HCT116 (cell line): ENCODE measurements around the gene CNTFR. TPM values are rescaled to one million over a fixed set of nuclear protein-coding genes. Genes with fewer than 3 reads are reported as not detected.

ENCODE experiments used
- ATAC-seq: fragments of 200-7000 bp; cut with Tn5 transposase; 2 replicates; pipeline ENCODE4 v1.9.1; 2020; ENCODE audit warnings: mild to moderate bottlenecking, moderate library complexity
- BruUV-seq: library from RNA; stranded (reverse); fragments of 400-500 nt; replicated peaks from 2 replicates; lab custom pipeline; 2021; lab: Mats Ljungman, UMichigan
- CTCF ChIA-PET: fragments of 300-600 bp; sonication (Branson Sonifier 250); formaldehyde crosslinking; loops from one replicate; lab custom pipeline; 2021; ENCODE audit warnings: antibody characterized with exemption; lab: Charles Lee
- POLR2A ChIA-PET: fragments of 300-600, 350-600 bp; sonication (Branson Sonifier 250); formaldehyde crosslinking; loops from one replicate; lab custom pipeline; 2021; ENCODE audit warnings: antibody characterized with exemption; lab: Charles Lee
- RAD21 ChIA-PET, 2 experiments: fragments of 300-600 bp; sonication (Branson Sonifier 250); formaldehyde crosslinking; loops; one replicate each; lab custom pipeline; 2023; ENCODE audit warnings: low total read pairs in 2 of 2; ENCODE audit not compliant: uncharacterized antibody in 2 of 2, unreplicated experiment in 2 of 2, low non-redundant PET in 1 of 2; lab: Charles Lee
- DNase-seq: peaks from one replicate; pipeline ENCODE4 v3.0.0-alpha.2; 2010; ENCODE audit warnings: low read depth, low spot score
- H2AFZ ChIP-seq: fragments of 200-600 bp; shearing (Covaris generic), sonication (generic); 2 replicates; pipeline ENCODE4 v1.6.1; 2017; ENCODE audit warnings: low read depth, mixed run types, mixed read lengths, antibody characterized with exemption, low read length; ENCODE audit not compliant: poor library complexity, severe bottlenecking
- H3K27ac ChIP-seq: 2 replicates; pipeline ENCODE4 v1.5.1; 2012; ENCODE audit warnings: low read depth, low read length
- H3K27me3 ChIP-seq: fragments of 200-600 bp; sonication (generic); 2 replicates; pipeline ENCODE4 v1.6.1; 2016; ENCODE audit warnings: mixed run types, low read length, mixed read lengths; ENCODE audit not compliant: insufficient read depth
- H3K36me3 ChIP-seq, 2 experiments: fragments of 200-500 bp in 1 of 2; fragments of 200-600 bp in 1 of 2; sonication (Bioruptor generic) in 1 of 2; sonication (generic) in 1 of 2; 2 replicates each; pipeline versions ENCODE4 v1.5.1 to v1.6.1; 2014 to 2016; ENCODE audit warnings: low read length in 2 of 2, inconsistent platforms in 1 of 2, mixed read lengths in 1 of 2, mixed run types in 1 of 2; ENCODE audit not compliant: insufficient read depth in 2 of 2, control insufficient read depth in 1 of 2
- H3K4me1 ChIP-seq, 2 experiments: fragments of 200-600 bp in 1 of 2; sonication (generic) in 1 of 2; 2 replicates each; pipeline versions ENCODE4 v1.5.1 to v1.6.1; 2012 to 2017; ENCODE audit warnings: low read length in 2 of 2, inconsistent platforms in 1 of 2, mild to moderate bottlenecking in 1 of 2, mixed read lengths in 1 of 2, mixed run types in 1 of 2, moderate library complexity in 1 of 2; ENCODE audit not compliant: insufficient read depth in 2 of 2, control insufficient read depth in 1 of 2
- H3K4me2 ChIP-seq: fragments of 200-600 bp; sonication (generic); 2 replicates; pipeline ENCODE4 v1.6.1; 2017; ENCODE audit warnings: mixed run types, low read length, mixed read lengths
- H3K4me3 ChIP-seq, 2 experiments: fragments of 200-600 bp in 1 of 2; sonication (generic) in 1 of 2; replicated peaks in 1 of 2; 2 replicates each; pipeline ENCODE4 v1.5.1; 2011 to 2016; ENCODE audit warnings: low read length in 2 of 2, control low read depth in 1 of 2, low read depth in 1 of 2, mild to moderate bottlenecking in 1 of 2, mixed read lengths in 1 of 2, mixed run types in 1 of 2
- H3K79me2 ChIP-seq: fragments of 200-600 bp; sonication (generic); 2 replicates; pipeline ENCODE4 v1.6.1; 2017; ENCODE audit warnings: mild to moderate bottlenecking, mixed run types, low read length, moderate library complexity, mixed read lengths; ENCODE audit not compliant: insufficient read depth
- H3K9ac ChIP-seq: fragments of 200-600 bp; sonication (generic); 2 replicates; pipeline ENCODE4 v1.6.1; 2016; ENCODE audit warnings: low read length, mixed read lengths
- H3K9me2 ChIP-seq: fragments of 200-600 bp; sonication (generic), shearing (Covaris generic); 2 replicates; pipeline ENCODE4 v1.6.1; 2017; ENCODE audit warnings: mixed run types, mild to moderate bottlenecking, moderate library complexity; ENCODE audit not compliant: insufficient read depth
- H3K9me3 ChIP-seq, 2 experiments: fragments of 200-500 bp in 1 of 2; fragments of 200-600 bp in 1 of 2; sonication (Bioruptor generic) in 1 of 2; sonication (generic) in 1 of 2; 2 replicates each; pipeline ENCODE4 v1.6.1; 2014 to 2017; ENCODE audit warnings: low read length in 2 of 2, mixed read lengths in 2 of 2, inconsistent platforms in 1 of 2, low read depth in 1 of 2, mild to moderate bottlenecking in 1 of 2, mixed run types in 1 of 2, moderate library complexity in 1 of 2; ENCODE audit not compliant: control insufficient read depth in 1 of 2, insufficient read depth in 1 of 2
- H4K20me1 ChIP-seq: fragments of 200-600 bp; sonication (generic), shearing (Covaris generic); 2 replicates; pipeline ENCODE4 v1.6.1; 2017; ENCODE audit warnings: mixed run types, mild to moderate bottlenecking, moderate library complexity; ENCODE audit not compliant: insufficient read depth
- CEBPB ChIP-seq: IDR thresholded peaks from 2 replicates; pipeline ENCODE4 v1.6.1; 2012; ENCODE audit warnings: low read depth
- EZH2 ChIP-seq: fragments of 200-600 bp; sonication (generic); IDR thresholded peaks from 2 replicates; pipeline ENCODE4 v1.6.1; 2017; ENCODE audit warnings: antibody characterized with exemption, mixed run types
- EZH2phosphoT487 ChIP-seq: fragments of 200-600 bp; IDR thresholded peaks from 2 replicates; pipeline ENCODE4 v1.6.1; 2018; ENCODE audit warnings: antibody characterized with exemption, borderline replicate concordance
- FOSL1 ChIP-seq: IDR thresholded peaks from 2 replicates; pipeline ENCODE4 v1.6.1; 2012; ENCODE audit warnings: low read depth
- JUND ChIP-seq: IDR thresholded peaks from 2 replicates; pipeline ENCODE4 v1.6.1; 2012
- SIN3A ChIP-seq: IDR thresholded peaks from 2 replicates; pipeline ENCODE4 v1.6.1; 2012; ENCODE audit warnings: low read depth
- YY1 ChIP-seq: IDR thresholded peaks from 2 replicates; pipeline ENCODE4 v1.6.1; 2011; ENCODE audit warnings: low read length, low read depth, moderate library complexity, mild to moderate bottlenecking; ENCODE audit not compliant: insufficient replicate concordance; ENCODE audit errors: extremely low read depth
- ZNF274 ChIP-seq: fragments of 200-500 bp; sonication (Bioruptor generic); IDR thresholded peaks from 2 replicates; pipeline ENCODE4 v1.6.1; 2014; ENCODE audit warnings: mild to moderate bottlenecking, low read depth, low read length, inconsistent platforms
- intact Hi-C: fragments of 100-400 bp; cut with micrococcal nuclease; formaldehyde crosslinking; loops from 2 replicates; pipeline ENCODE4 v1.10.0; 2022
- total RNA-seq: library from RNA; stranded (reverse); gene quantifications from one replicate; pipeline ENCODE4 v1.2.1, GENCODE V29; 2021; ENCODE audit not compliant: unreplicated experiment
- TF ChIP-seq, protein P1 (sequence below), 3 experiments: fragments of 200-600 bp in 1 of 3; sonication (generic) in 1 of 3; IDR thresholded peaks in 2 of 3; conservative IDR thresholded peaks in 1 of 3; 2 replicates each; pipeline ENCODE4 v1.5.1; 2012 to 2017; ENCODE audit warnings: low read depth in 2 of 3, low read length in 2 of 3, antibody characterized with exemption in 1 of 3, borderline replicate concordance in 1 of 3, control low read depth in 1 of 3, mild to moderate bottlenecking in 1 of 3, mixed read lengths in 1 of 3, mixed run types in 1 of 3, moderate library complexity in 1 of 3; ENCODE audit not compliant: insufficient read depth in 1 of 3
- TF ChIP-seq, protein P2 (sequence below): IDR thresholded peaks from 2 replicates; pipeline ENCODE4 v1.6.1; 2012
- TF ChIP-seq, protein P3 (sequence below): IDR thresholded peaks from 2 replicates; pipeline ENCODE4 v1.6.1; 2012; ENCODE audit warnings: low read depth

Gene CNTFR
- total RNA-seq, 1 experiment from 2014 or later = not detected

- ATAC-seq (no peak), DNase-seq (no peak)
- no peak overlapping the region for H3K27ac ChIP-seq
- H3K36me3 ChIP-seq = no peaks in the 10 kb centered on the region
- no peaks in the 10 kb centered on the region for H3K27me3 ChIP-seq
- peaks cover 4 to 7% of the 10 kb centered on the region in 2 experiments; a peak in 2 of 4 replicates for H3K4me1 ChIP-seq
- POLR2A ChIA-PET = no interaction called here
- no peak overlapping the region for H3K4me3 ChIP-seq
- intact Hi-C loops = loop anchor here (5.0 kb wide), 2 partner anchors 45 to 90 kb away; partner anchors contain the start of genes DNAI1 and FAM219A
- RAD21 ChIA-PET = no interaction called here
- H2AFZ ChIP-seq = no peak overlapping the region
- H3K4me2 ChIP-seq = no peak overlapping the region
- no peaks in the 10 kb centered on the region for H3K9me2 ChIP-seq
- BruUV-seq = no TSS peak
- CTCF ChIA-PET = interaction anchor here (1.5 to 4.3 kb wide), 2 partner anchors 97 to 98 kb away, joined by 3 to 17 read pairs; no protein-coding TSS in a partner anchor
- H3K9me3 ChIP-seq = no peaks in the 10 kb centered on the region
- H3K9ac ChIP-seq = no peak overlapping the region
- H3K79me2 ChIP-seq = no peaks in the 10 kb centered on the region
- no peak for TF ChIP-seq JUND
- no peak for TF ChIP-seq ZNF274
- H4K20me1 ChIP-seq = no peaks in the 10 kb centered on the region
Measured at GRCh38 chr9:34502471-34502870, 87.1 kb downstream of the CNTFR start.

DNA sequence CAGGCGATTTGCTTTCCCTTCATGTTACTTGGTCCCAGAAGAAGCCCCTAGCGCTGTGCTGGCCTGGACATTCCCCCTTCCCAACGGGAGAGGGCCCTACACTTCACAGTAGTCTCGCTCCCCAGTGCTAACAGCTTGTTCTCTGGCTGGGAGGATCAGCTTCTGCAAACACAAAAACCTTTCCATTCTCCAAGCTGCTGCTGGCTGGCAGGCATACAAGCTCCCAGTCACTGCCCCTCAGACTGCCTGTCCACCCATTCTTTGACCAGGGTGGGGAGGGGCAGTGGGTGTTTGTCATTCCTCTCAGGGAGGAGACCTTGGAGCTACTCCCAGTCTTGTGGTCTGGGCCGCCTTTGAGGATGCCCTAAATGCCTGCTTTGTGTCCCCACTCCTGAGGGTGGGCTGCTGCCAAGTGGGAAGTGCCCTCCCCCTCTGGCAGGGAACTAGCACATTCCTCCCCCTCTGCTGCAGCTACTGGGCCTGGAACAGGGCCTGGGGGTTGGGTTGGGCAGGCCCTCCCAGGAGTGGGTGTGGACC is 87.6 kb downstream of the CNTFR start:
- no TSS peak for BruUV-seq
- Histone ChIP-seq H2AFZ (no peak overlapping the region), H3K9me3 (no peaks in the 10 kb centered on the region), H3K9me2 (no peaks in the 10 kb centered on the region), H3K4me1 (peaks cover 4 to 7% of the 10 kb centered on the region in 2 experiments; a peak in 2 of 4 replicates), H3K4me2 (no peak overlapping the region), H3K27me3 (no peaks in the 10 kb centered on the region), H3K27ac (no peak overlapping the region), H3K9ac (no peak overlapping the region), H3K4me3 (no peak overlapping the region), H4K20me1 (no peaks in the 10 kb centered on the region), H3K36me3 (no peaks in the 10 kb centered on the region), H3K79me2 (no peaks in the 10 kb centered on the region)
- POLR2A ChIA-PET = no interaction called here
- CTCF ChIA-PET = interaction anchor here (1.5 to 4.3 kb wide), 2 partner anchors 96 to 98 kb away, joined by 3 to 17 read pairs; no protein-coding TSS in a partner anchor
- intact Hi-C loops = loop anchor here (5.0 kb wide), 2 partner anchors 45 to 90 kb away; partner anchors contain the start of genes DNAI1 and FAM219A
- RAD21 ChIA-PET = no interaction called here
- no peak for DNase-seq
- peak; percentile 26; the same call in 1 of the 2 replicates for ATAC-seq
- TF ChIP-seq CEBPB (no peak), FOSL1 (no peak), JUND (no peak), EZH2 (no peak), EZH2phosphoT487 (no peak), YY1 (no peak), SIN3A (no peak), ZNF274 (no peak)
- TF ChIP-seq, protein P1, sequence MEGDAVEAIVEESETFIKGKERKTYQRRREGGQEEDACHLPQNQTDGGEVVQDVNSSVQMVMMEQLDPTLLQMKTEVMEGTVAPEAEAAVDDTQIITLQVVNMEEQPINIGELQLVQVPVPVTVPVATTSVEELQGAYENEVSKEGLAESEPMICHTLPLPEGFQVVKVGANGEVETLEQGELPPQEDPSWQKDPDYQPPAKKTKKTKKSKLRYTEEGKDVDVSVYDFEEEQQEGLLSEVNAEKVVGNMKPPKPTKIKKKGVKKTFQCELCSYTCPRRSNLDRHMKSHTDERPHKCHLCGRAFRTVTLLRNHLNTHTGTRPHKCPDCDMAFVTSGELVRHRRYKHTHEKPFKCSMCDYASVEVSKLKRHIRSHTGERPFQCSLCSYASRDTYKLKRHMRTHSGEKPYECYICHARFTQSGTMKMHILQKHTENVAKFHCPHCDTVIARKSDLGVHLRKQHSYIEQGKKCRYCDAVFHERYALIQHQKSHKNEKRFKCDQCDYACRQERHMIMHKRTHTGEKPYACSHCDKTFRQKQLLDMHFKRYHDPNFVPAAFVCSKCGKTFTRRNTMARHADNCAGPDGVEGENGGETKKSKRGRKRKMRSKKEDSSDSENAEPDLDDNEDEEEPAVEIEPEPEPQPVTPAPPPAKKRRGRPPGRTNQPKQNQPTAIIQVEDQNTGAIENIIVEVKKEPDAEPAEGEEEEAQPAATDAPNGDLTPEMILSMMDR (IDR thresholded peaks at IDR 0.05 in 2 of 3, conservative IDR thresholded peaks at IDR 0.05 in 1 of 3; ENCODE audit: borderline replicate concordance in 1 of 3, insufficient read depth in 1 of 3, low read depth in 2 of 3, low read length in 2 of 3) = no peak
- TF ChIP-seq, protein P2, sequence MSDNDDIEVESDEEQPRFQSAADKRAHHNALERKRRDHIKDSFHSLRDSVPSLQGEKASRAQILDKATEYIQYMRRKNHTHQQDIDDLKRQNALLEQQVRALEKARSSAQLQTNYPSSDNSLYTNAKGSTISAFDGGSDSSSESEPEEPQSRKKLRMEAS = no peak
- TF ChIP-seq, protein P3, sequence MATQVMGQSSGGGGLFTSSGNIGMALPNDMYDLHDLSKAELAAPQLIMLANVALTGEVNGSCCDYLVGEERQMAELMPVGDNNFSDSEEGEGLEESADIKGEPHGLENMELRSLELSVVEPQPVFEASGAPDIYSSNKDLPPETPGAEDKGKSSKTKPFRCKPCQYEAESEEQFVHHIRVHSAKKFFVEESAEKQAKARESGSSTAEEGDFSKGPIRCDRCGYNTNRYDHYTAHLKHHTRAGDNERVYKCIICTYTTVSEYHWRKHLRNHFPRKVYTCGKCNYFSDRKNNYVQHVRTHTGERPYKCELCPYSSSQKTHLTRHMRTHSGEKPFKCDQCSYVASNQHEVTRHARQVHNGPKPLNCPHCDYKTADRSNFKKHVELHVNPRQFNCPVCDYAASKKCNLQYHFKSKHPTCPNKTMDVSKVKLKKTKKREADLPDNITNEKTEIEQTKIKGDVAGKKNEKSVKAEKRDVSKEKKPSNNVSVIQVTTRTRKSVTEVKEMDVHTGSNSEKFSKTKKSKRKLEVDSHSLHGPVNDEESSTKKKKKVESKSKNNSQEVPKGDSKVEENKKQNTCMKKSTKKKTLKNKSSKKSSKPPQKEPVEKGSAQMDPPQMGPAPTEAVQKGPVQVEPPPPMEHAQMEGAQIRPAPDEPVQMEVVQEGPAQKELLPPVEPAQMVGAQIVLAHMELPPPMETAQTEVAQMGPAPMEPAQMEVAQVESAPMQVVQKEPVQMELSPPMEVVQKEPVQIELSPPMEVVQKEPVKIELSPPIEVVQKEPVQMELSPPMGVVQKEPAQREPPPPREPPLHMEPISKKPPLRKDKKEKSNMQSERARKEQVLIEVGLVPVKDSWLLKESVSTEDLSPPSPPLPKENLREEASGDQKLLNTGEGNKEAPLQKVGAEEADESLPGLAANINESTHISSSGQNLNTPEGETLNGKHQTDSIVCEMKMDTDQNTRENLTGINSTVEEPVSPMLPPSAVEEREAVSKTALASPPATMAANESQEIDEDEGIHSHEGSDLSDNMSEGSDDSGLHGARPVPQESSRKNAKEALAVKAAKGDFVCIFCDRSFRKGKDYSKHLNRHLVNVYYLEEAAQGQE = no peak
